ENCODE data around the gene PIK3R5.

- TF ChIP-seq CTCF (IDR thresholded peaks at IDR 0.05 in 4 of 5, conservative IDR thresholded peaks at IDR 0.05 in 1 of 5) (no peak), POLR2A (IDR thresholded peaks at IDR 0.05) (no peak)
Measured at GRCh38 chr17:8975091-8975725, 9.7 kb upstream of the PIK3R5 start.
